ACC112 (cell line): ENCODE data around the gene KCTD16.

Source experiments
- H2AFZ ChIP-seq: fragments of 200-600 bp; sonication (generic); one replicate; pipeline ENCODE4 v1.6.0; 2017; ENCODE audit warnings: antibody characterized with exemption, low read length; ENCODE audit not compliant: unreplicated experiment
- H3K27ac ChIP-seq: fragments of 200-600 bp; sonication (generic); 2 replicates; pipeline ENCODE4 v1.5.1; 2014; ENCODE audit warnings: low read depth, mild to moderate bottlenecking, antibody characterized with exemption, low read length, moderate library complexity
- H3K27me3 ChIP-seq: fragments of 200-600 bp; sonication (generic); 2 replicates; pipeline ENCODE4 v1.6.1; 2014; ENCODE audit warnings: mild to moderate bottlenecking, antibody characterized with exemption, low read length, moderate library complexity, mixed read lengths; ENCODE audit not compliant: insufficient read depth
- H3K36me3 ChIP-seq: fragments of 200-600 bp; sonication (generic); 2 replicates; pipeline ENCODE4 v1.6.1; 2016; ENCODE audit warnings: mild to moderate bottlenecking, antibody characterized with exemption, low read length, moderate library complexity, mixed read lengths; ENCODE audit not compliant: insufficient read depth
- H3K4me1 ChIP-seq: fragments of 200-600 bp; sonication (generic); one replicate; pipeline ENCODE4 v1.6.1; 2016; ENCODE audit warnings: low read length, mixed read lengths; ENCODE audit not compliant: insufficient read depth, unreplicated experiment, control insufficient read depth
- H3K4me3 ChIP-seq: fragments of 200-600 bp; sonication (generic); 2 replicates; pipeline ENCODE4 v1.5.1; 2014; ENCODE audit warnings: mild to moderate bottlenecking, low read depth, low read length
- H3K79me2 ChIP-seq: fragments of 200-600 bp; sonication (generic); one replicate; pipeline ENCODE4 v1.6.0; 2016; ENCODE audit warnings: low read length; ENCODE audit not compliant: control insufficient read depth, unreplicated experiment, insufficient read depth

KCTD16 gene

GRCh38 chr5:144191998-144192397 lies 21.3 kb downstream of the KCTD16 start:
- H3K4me1 ChIP-seq: peaks cover 54% of the 10 kb centered on the region
- no peaks in the 10 kb centered on the region for H3K27me3 ChIP-seq
- peak overlapping the region; percentile 58 for H3K4me3 ChIP-seq
- peak overlapping the region; percentile 85 for H3K27ac ChIP-seq
- peak overlapping the region; percentile 99 for H2AFZ ChIP-seq
- H3K36me3 ChIP-seq: no peaks in the 10 kb centered on the region
- H3K79me2 ChIP-seq: no peaks in the 10 kb centered on the region

GRCh38 chr5:144192661-144193060 lies 22.0 kb downstream of the KCTD16 start:
- H3K27ac ChIP-seq: no peak overlapping the region
- H3K27me3 ChIP-seq: no peaks in the 10 kb centered on the region
- H3K4me3 ChIP-seq: no peak overlapping the region
- peaks cover 48% of the 10 kb centered on the region for H3K4me1 ChIP-seq
- no peaks in the 10 kb centered on the region for H3K36me3 ChIP-seq
- H3K79me2 ChIP-seq: no peaks in the 10 kb centered on the region
- peak overlapping the region; percentile 10 for H2AFZ ChIP-seq

DNA sequence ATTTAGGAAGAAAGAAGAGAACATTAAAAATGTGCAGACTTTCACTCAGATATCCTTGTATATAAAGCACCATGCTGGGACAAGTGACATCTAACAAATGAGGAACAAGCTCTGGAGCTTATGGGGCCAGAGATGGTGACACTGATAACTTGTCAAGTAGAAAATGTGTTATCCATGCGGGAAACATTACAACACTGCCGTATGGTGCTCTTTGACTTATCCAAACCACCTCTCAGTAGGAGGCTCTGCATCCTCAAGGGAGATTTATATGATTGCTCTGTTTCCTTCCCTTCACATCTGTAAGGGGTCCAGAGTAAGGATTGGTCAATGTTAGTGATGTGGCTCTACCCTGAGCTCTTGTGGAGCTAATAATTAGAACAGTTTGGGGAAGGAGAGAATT lies 23.5 kb downstream of the KCTD16 start:
- Histone ChIP-seq H3K79me2 (no peaks in the 10 kb centered on the region), H3K27me3 (no peaks in the 10 kb centered on the region), H2AFZ (no peak overlapping the region), H3K27ac (no peak overlapping the region), H3K4me3 (no peak overlapping the region), H3K36me3 (no peaks in the 10 kb centered on the region), H3K4me1 (peaks cover 45% of the 10 kb centered on the region)

DNA sequence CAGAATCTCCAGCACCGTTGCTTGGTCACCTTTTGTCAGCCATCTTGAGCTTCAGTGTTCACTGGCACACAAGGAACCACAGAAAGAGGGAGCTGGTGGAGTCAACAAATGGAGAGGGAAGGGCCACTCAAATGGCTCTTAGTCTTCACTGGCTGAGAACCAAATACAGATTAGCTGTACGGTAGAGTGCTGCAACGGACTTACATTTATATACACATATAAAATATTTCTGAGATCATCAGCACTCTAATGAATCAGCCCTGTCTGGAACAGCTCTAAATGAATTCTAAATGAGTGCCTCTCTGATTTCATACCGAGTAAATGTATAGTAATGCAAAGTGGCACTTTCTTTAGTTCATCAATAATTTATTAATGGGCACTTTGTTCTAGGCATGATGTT lies 24.8 kb downstream of the KCTD16 start:
- Histone ChIP-seq H3K27ac (no peak overlapping the region), H3K79me2 (no peaks in the 10 kb centered on the region), H3K36me3 (no peaks in the 10 kb centered on the region), H3K27me3 (no peaks in the 10 kb centered on the region), H2AFZ (peak overlapping the region; percentile 40), H3K4me1 (peaks cover 38% of the 10 kb centered on the region), H3K4me3 (no peak overlapping the region)

DNA sequence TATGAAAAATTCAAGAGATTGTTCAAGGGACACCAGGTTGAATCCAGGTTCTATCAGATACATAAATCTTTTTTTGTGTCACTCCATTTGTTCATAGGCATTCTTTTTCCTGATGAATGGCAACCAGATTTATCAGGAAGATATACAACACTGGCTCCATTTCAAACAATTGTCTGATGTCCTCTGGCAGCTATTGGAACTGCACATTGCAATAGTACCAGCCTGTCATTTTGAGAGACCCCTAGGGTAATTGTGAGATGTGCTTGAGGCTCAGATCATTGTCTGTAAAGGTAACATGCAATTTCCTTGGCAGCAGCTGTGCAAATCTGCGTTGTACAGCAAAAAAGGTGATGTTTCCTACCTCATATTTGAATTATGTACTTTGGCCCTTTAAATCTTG lies 25.9 kb downstream of the KCTD16 start:
- Histone ChIP-seq H3K79me2 (no peaks in the 10 kb centered on the region), H3K36me3 (no peaks in the 10 kb centered on the region), H3K27me3 (no peaks in the 10 kb centered on the region), H3K4me3 (no peak overlapping the region), H3K4me1 (peaks cover 26% of the 10 kb centered on the region), H3K27ac (no peak overlapping the region), H2AFZ (no peak overlapping the region)

GRCh38 chr5:144198386-144198785 lies 27.7 kb downstream of the KCTD16 start:
- Histone ChIP-seq H3K27ac (peak overlapping the region; percentile 46), H3K4me1 (peaks cover 23% of the 10 kb centered on the region), H3K4me3 (peak overlapping the region; percentile 32; the same call in 1 of the 2 replicates), H3K79me2 (no peaks in the 10 kb centered on the region), H3K36me3 (no peaks in the 10 kb centered on the region), H3K27me3 (no peaks in the 10 kb centered on the region), H2AFZ (peak overlapping the region; percentile 39)

DNA sequence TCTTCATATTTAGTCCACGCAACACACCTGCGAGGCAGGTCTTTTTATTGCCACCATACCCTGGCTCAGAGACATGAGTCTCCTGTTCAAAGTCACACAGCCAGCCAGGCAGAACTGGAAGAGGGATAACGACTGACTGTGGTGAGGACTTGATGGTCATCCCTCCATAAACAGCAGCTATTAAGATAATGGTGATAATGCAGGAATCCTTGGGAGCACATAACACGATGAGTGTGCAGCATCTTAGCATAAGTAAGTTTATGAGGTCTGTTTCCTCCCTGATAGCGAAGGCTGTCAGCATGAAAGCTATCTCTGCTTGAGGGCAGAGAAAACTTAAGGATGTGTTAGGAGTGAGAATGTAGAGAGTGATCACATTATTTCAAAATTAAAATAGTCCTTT lies 30.9 kb downstream of the KCTD16 start:
- no peak overlapping the region for H3K27ac ChIP-seq
- peaks cover 23% of the 10 kb centered on the region for H3K4me1 ChIP-seq
- H3K36me3 ChIP-seq: no peaks in the 10 kb centered on the region
- H3K79me2 ChIP-seq: no peaks in the 10 kb centered on the region
- H3K4me3 ChIP-seq: no peak overlapping the region
- no peaks in the 10 kb centered on the region for H3K27me3 ChIP-seq
- H2AFZ ChIP-seq: no peak overlapping the region

- Histone ChIP-seq H2AFZ (peak overlapping the region; percentile 70), H3K27ac (no peak overlapping the region), H3K27me3 (no peaks in the 10 kb centered on the region), H3K79me2 (no peaks in the 10 kb centered on the region), H3K36me3 (no peaks in the 10 kb centered on the region), H3K4me1 (peaks cover 24% of the 10 kb centered on the region), H3K4me3 (no peak overlapping the region)
These were observed 31.4 kb downstream of the KCTD16 start for GRCh38 chr5:144202072-144202471.

GRCh38 chr5:144202726-144203125 lies 32.1 kb downstream of the KCTD16 start:
- Histone ChIP-seq H3K27me3 (no peaks in the 10 kb centered on the region), H3K79me2 (no peaks in the 10 kb centered on the region), H2AFZ (no peak overlapping the region), H3K4me3 (no peak overlapping the region), H3K36me3 (no peaks in the 10 kb centered on the region), H3K4me1 (peaks cover 24% of the 10 kb centered on the region), H3K27ac (no peak overlapping the region)

GRCh38 chr5:144203750-144204596 lies 33.3 kb downstream of the KCTD16 start:
- peak overlapping the region; percentile 57 for H2AFZ ChIP-seq
- no peaks in the 10 kb centered on the region for H3K27me3 ChIP-seq
- peaks cover 13% of the 10 kb centered on the region for H3K4me1 ChIP-seq
- no peak overlapping the region for H3K4me3 ChIP-seq
- no peaks in the 10 kb centered on the region for H3K79me2 ChIP-seq
- no peak overlapping the region for H3K27ac ChIP-seq
- H3K36me3 ChIP-seq: no peaks in the 10 kb centered on the region

DNA sequence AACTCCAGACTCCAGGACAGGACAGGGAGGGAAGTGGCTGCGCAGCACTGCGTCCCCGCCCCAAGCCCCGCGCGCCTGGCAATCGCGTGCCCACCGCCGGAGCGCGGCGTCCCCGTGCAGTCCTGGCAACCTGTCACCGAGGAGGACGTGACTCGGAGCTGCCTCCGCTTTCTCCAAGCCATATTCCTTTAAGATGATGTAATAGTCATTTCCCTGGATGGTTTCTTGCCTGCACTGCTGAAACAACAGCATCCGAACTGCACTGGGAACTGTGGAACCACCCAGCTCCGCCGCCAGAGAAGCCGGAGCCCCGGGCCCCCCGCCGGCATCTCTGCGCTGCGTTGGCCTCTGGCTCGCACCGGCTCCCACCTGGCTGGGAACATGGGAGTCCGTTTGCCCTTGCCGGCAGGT lies 34.5 kb downstream of the KCTD16 start:
- Histone ChIP-seq H2AFZ (peak overlapping the region; percentile 94), H3K79me2 (no peaks in the 10 kb centered on the region), H3K4me1 (peaks cover 12% of the 10 kb centered on the region), H3K36me3 (no peaks in the 10 kb centered on the region), H3K27me3 (no peaks in the 10 kb centered on the region), H3K4me3 (peak overlapping the region; percentile 77), H3K27ac (no peak overlapping the region)
